Measurements from ENCODE around the gene RCSD1. TPM values are rescaled to one million over a fixed set of nuclear protein-coding genes. Genes with fewer than 3 reads are reported as not detected.

RCSD1 gene
- total RNA-seq, 2 donors from 2014 or later = 4.7 to 5.6 TPM

GRCh38 chr1:167631936-167632614 lies 2.0 kb downstream of the RCSD1 start:
- no peak for DNase-seq
- Histone ChIP-seq H3K36me3 (replicated peaks in 1 of 2; ENCODE audit: insufficient read depth in 1 of 2, low read depth in 2 of 2) (no peaks in the 10 kb centered on the region), H3K4me1 (peaks cover 9% of the 10 kb centered on the region), H3K27me3 (no peaks in the 10 kb centered on the region), H3K9me3 (no peaks in the 10 kb centered on the region), H3K27ac (peak overlapping the region in 1 of 4 donors; percentile 25), H3K4me3 (no peak overlapping the region)
- WGBS, 2 donors = 75 to 94% methylated on average over 4 of the region's 4 CpGs
- intact Hi-C loops (cut with DNase I) = no loop called here
- peak in 1 of 3 donors; percentile 15 for TF ChIP-seq POLR2A (IDR thresholded peaks at IDR 0.05)
- no peak for TF ChIP-seq CTCF (IDR thresholded peaks at IDR 0.05)
- no peak for ATAC-seq

- Histone ChIP-seq H3K27ac (no peak overlapping the region), H3K4me3 (no peak overlapping the region), H3K27me3 (no peaks in the 10 kb centered on the region), H3K4me1 (peaks cover 9% of the 10 kb centered on the region), H3K36me3 (replicated peaks in 1 of 2; ENCODE audit: insufficient read depth in 1 of 2, low read depth in 2 of 2) (no peaks in the 10 kb centered on the region), H3K9me3 (no peaks in the 10 kb centered on the region)
- intact Hi-C loops (cut with DNase I) = no loop called here
- ATAC-seq = no peak
- TF ChIP-seq POLR2A (IDR thresholded peaks at IDR 0.05) (no peak), CTCF (IDR thresholded peaks at IDR 0.05) (no peak)
- WGBS, 2 donors = 86 to 88% methylated on average over 3 of the region's 3 CpGs
- DNase-seq = no peak
These were observed 3.4 kb downstream of the RCSD1 start for GRCh38 chr1:167633258-167633944.

- H3K27ac ChIP-seq = no peak overlapping the region
- ATAC-seq (no peak), DNase-seq (no peak)
- TF ChIP-seq POLR2A (IDR thresholded peaks at IDR 0.05) = no peak
- no peak for TF ChIP-seq CTCF (IDR thresholded peaks at IDR 0.05)
- no peak overlapping the region for H3K4me3 ChIP-seq
- intact Hi-C loops (cut with DNase I) = no loop called here
- no peaks in the 10 kb centered on the region for H3K27me3 ChIP-seq
- no peaks in the 10 kb centered on the region for H3K36me3 ChIP-seq (replicated peaks in 1 of 2; ENCODE audit: insufficient read depth in 1 of 2, low read depth in 2 of 2)
- no peaks in the 10 kb centered on the region for H3K9me3 ChIP-seq
- WGBS, 2 donors = 90 to 93% methylated on average over 2 of the region's 2 CpGs
- H3K4me1 ChIP-seq = peaks cover 9% of the 10 kb centered on the region
These were observed 4.4 kb downstream of the RCSD1 start for GRCh38 chr1:167634435-167634834.

- H3K36me3 ChIP-seq (replicated peaks in 1 of 2; ENCODE audit: insufficient read depth in 1 of 2, low read depth in 2 of 2) = no peaks in the 10 kb centered on the region
- H3K4me1 ChIP-seq = peaks cover 8% of the 10 kb centered on the region
- H3K9me3 ChIP-seq = no peaks in the 10 kb centered on the region
- no peak for TF ChIP-seq CTCF (IDR thresholded peaks at IDR 0.05)
- no peak for TF ChIP-seq POLR2A (IDR thresholded peaks at IDR 0.05)
- intact Hi-C loops (cut with DNase I) = no loop called here
- DNase-seq (peak in 1 of 4 donors; percentile 35), ATAC-seq (no peak)
- no peak overlapping the region for H3K4me3 ChIP-seq
- WGBS, 2 donors = 37 to 55% methylated on average over 10 to 19 of the region's 19 CpGs
- H3K27ac ChIP-seq = no peak overlapping the region
- H3K27me3 ChIP-seq = no peaks in the 10 kb centered on the region
These were observed 5.2 kb downstream of the RCSD1 start for GRCh38 chr1:167635156-167635648.
